LNCaP clone FGC (cell line): Measurements from ENCODE around the gene PGS1.

ENCODE experiments used
- DNase-seq: peaks from one replicate; pipeline ENCODE4 v3.0.0-alpha.2; 2011; ENCODE audit warnings: low read depth
- H3K4me3 ChIP-seq: 2 replicates; pipeline ENCODE4 v1.5.1; 2011; ENCODE audit warnings: mild to moderate bottlenecking, low read depth, low read length, control low read depth
- CTCF ChIP-seq: IDR thresholded peaks from 2 replicates; pipeline ENCODE4 v1.5.1; 2012; ENCODE audit warnings: mild to moderate bottlenecking; ENCODE audit not compliant: control insufficient read depth, insufficient read depth; ENCODE audit errors: extremely low read depth

The PGS1 gene

GRCh38 chr17:78394209-78394608 is 15.8 kb downstream of the PGS1 start:
- H3K4me3 ChIP-seq, result no peak overlapping the region
- no peak for TF ChIP-seq CTCF
- DNase-seq, result no peak

- no peak overlapping the region for H3K4me3 ChIP-seq
- DNase-seq, result no peak
- TF ChIP-seq CTCF, result no peak
Measured at GRCh38 chr17:78395155-78395554, 16.7 kb downstream of the PGS1 start.

- no peak for TF ChIP-seq CTCF
- peak; percentile 85 for DNase-seq
- H3K4me3 ChIP-seq, result no peak overlapping the region
Measured at GRCh38 chr17:78396441-78397337, 18.2 kb downstream of the PGS1 start.

GRCh38 chr17:78397681-78398101 is 19.2 kb downstream of the PGS1 start:
- TF ChIP-seq CTCF, result no peak
- no peak for DNase-seq
- H3K4me3 ChIP-seq, result no peak overlapping the region

GRCh38 chr17:78398390-78398789 is 19.9 kb downstream of the PGS1 start:
- TF ChIP-seq CTCF, result no peak
- H3K4me3 ChIP-seq, result no peak overlapping the region
- DNase-seq, result no peak

- no peak overlapping the region for H3K4me3 ChIP-seq
Measured at GRCh38 chr17:78399028-78399692, 20.7 kb downstream of the PGS1 start.

More at GRCh38 chr17:78399028-78399692, 20.7 kb downstream of the PGS1 start:
- TF ChIP-seq CTCF, result no peak
- DNase-seq, result no peak
